Caco-2 (cell line): ENCODE measurements around the gene UTP11. TPM values are rescaled to one million over a fixed set of nuclear protein-coding genes. Genes with fewer than 3 reads are reported as not detected.

Experiments
- BruUV-seq: library from RNA; stranded (reverse); fragments of 400-500 nt; replicated peaks from 2 replicates; lab custom pipeline; 2021; lab: Mats Ljungman, UMichigan
- CTCF ChIA-PET: fragments of 300-600 bp; sonication (Branson Sonifier 250); formaldehyde crosslinking; loops from one replicate; lab custom pipeline; 2022; ENCODE audit warnings: antibody characterized with exemption; lab: Charles Lee
- POLR2A ChIA-PET: fragments of 300-600 bp; sonication (Branson Sonifier 250); formaldehyde crosslinking; loops from one replicate; lab custom pipeline; 2022; ENCODE audit warnings: antibody characterized with exemption; lab: Charles Lee
- DNase-seq, 2 experiments: peaks; one replicate each; pipeline versions ENCODE4 v3.0.0 to v3.0.0-alpha.2; 2020 to 2022
- H3K27me3 ChIP-seq: replicated peaks from 2 replicates; pipeline ENCODE4 v1.6.0; 2011; ENCODE audit warnings: low read length; ENCODE audit not compliant: control insufficient read depth, insufficient read depth
- H3K36me3 ChIP-seq: 2 replicates; pipeline ENCODE4 v1.5.1; 2011; ENCODE audit warnings: low read length; ENCODE audit not compliant: control insufficient read depth, insufficient read depth
- H3K4me1 ChIP-seq: fragments of 250-450 bp; sonication (Bioruptor Pico); 2 replicates; pipeline ENCODE4 v1.5.1; 2020; ENCODE audit warnings: mild to moderate bottlenecking
- H3K4me3 ChIP-seq: 2 replicates; pipeline ENCODE4 v1.5.1; 2011; ENCODE audit warnings: low read depth, mild to moderate bottlenecking, control low read depth, low read length
- H3K9me3 ChIP-seq: fragments of 250-450 bp; sonication (Bioruptor Pico); 2 replicates; pipeline ENCODE4 v1.5.1; 2020; ENCODE audit warnings: mild to moderate bottlenecking, moderate library complexity
- H3K27ac Mint-ChIP-seq: one replicate; pipeline ENCODE4 v1.8.0; 2022; ENCODE audit warnings: mixed read lengths; ENCODE audit not compliant: unreplicated experiment
- H3K27me3 Mint-ChIP-seq: one replicate; pipeline ENCODE4 v1.8.0; 2022; ENCODE audit warnings: mixed read lengths; ENCODE audit not compliant: insufficient read depth, unreplicated experiment
- H3K36me3 Mint-ChIP-seq: one replicate; pipeline ENCODE4 v1.8.0; 2022; ENCODE audit warnings: mild to moderate bottlenecking, mixed read lengths; ENCODE audit not compliant: insufficient read depth, unreplicated experiment
- H3K4me1 Mint-ChIP-seq: one replicate; pipeline ENCODE4 v1.8.0; 2022; ENCODE audit warnings: low read depth, mixed read lengths; ENCODE audit not compliant: unreplicated experiment
- H3K4me3 Mint-ChIP-seq: one replicate; pipeline ENCODE4 v1.8.0; 2022; ENCODE audit warnings: mild to moderate bottlenecking, moderate library complexity, mixed read lengths; ENCODE audit not compliant: unreplicated experiment
- H3K9me3 Mint-ChIP-seq: one replicate; pipeline ENCODE4 v1.8.0; 2022; ENCODE audit warnings: mixed read lengths; ENCODE audit not compliant: unreplicated experiment
- CTCF ChIP-seq, 2 experiments: fragments of 200-600 bp in 1 of 2; IDR thresholded peaks; 1 replicate in 1 of 2; 2 replicates in 1 of 2; pipeline versions ENCODE4 v1.5.1 to v1.8.0; 2011 to 2022; ENCODE audit warnings: antibody characterized with exemption in 1 of 2, control low read depth in 1 of 2, inconsistent platforms in 1 of 2, low read depth in 1 of 2, low read length in 1 of 2, mild to moderate bottlenecking in 1 of 2, moderate library complexity in 1 of 2; ENCODE audit not compliant: insufficient read depth in 1 of 2, severe bottlenecking in 1 of 2, unreplicated experiment in 1 of 2
- intact Hi-C: fragments of 100-400 bp; cut with micrococcal nuclease; formaldehyde crosslinking; loops from one replicate; pipeline ENCODE4 v1.10.0; 2022; ENCODE audit not compliant: unreplicated experiment
- total RNA-seq: library from RNA; stranded (reverse); gene quantifications from 2 replicates; pipeline ENCODE4 v1.2.3, GENCODE V29; 2022

UTP11 gene
- total RNA-seq, 1 experiment from 2014 or later = 29.1 TPM

DNA sequence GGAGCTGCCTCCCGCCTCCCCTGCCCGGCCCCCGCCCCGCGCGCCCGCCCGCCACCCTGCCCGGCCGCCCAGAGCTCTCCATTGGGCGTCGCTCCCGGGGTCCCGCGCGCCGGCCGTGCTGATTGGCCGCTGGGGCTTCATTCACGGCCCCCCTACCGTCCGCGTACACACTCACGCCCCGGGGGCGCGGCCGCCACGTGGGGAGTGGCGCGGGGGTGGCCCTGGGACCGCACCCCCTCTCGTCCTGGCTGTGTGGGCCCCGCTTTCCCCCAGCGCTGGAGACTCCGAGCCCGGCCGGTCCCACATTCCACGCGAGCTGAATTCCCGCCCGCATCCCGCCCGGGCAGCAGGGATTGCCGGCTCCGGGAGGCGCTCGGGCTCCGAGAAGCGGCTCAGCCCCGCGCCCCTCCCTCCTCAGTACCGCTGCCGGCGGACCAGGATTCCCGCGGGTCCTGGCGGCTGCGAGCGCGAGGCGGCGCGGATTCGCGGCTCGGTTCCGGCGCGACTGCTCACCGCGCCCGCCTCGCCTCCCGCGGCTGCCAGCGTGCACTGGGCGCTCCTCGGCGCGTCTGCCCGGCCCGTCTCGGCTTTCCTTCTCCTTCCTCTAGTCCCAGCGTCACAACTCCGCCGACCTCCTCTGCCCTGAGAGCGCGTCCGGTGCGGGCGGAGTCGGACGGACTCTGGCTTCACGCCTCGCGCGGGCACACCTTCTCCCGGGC, 34.5 kb downstream of the UTP11 start:
- POLR2A ChIA-PET = interaction anchor here (1.0 kb wide), 1 partner anchor 35 kb away, joined by 6 read pairs; the partner anchor contains the start of gene UTP11

GRCh38 chr1:38047603-38048141, 35.1 kb downstream of the UTP11 start:
- no peaks in the 10 kb centered on the region for H3K27me3 ChIP-seq
- H3K4me1 Mint-ChIP-seq = no peaks in the 10 kb centered on the region
- intact Hi-C loops = no loop called here

More for the DNA sequence above, 34.5 kb downstream of the UTP11 start:
- TF ChIP-seq CTCF (IDR thresholded peaks at IDR 0.05; ENCODE audit: insufficient read depth in 1 of 2, low read depth in 1 of 2, low read length in 1 of 2, severe bottlenecking in 1 of 2, unreplicated experiment in 1 of 2) = no peak
- Histone ChIP-seq H3K27me3 (no peaks in the 10 kb centered on the region), H3K4me3 (peak overlapping the region; percentile 44), H3K4me1 (no peaks in the 10 kb centered on the region), H3K9me3 (no peaks in the 10 kb centered on the region), H3K36me3 (no peaks in the 10 kb centered on the region)
- no TSS peak for BruUV-seq
- Mint-ChIP-seq H3K27me3 (peaks cover 11% of the 10 kb centered on the region), H3K4me1 (no peaks in the 10 kb centered on the region), H3K9me3 (no peaks in the 10 kb centered on the region), H3K27ac (no peak overlapping the region), H3K36me3 (no peaks in the 10 kb centered on the region), H3K4me3 (peak overlapping the region; percentile 69)
- peak in 1 of 2 experiments; percentile 80 for DNase-seq
- intact Hi-C loops = no loop called here
- CTCF ChIA-PET = interaction anchor here (0.6 to 1.3 kb wide), 3 partner anchors 25 to 532 kb away, joined by 3 read pairs; no protein-coding TSS in a partner anchor

More at GRCh38 chr1:38047603-38048141, 35.1 kb downstream of the UTP11 start:
- no peaks in the 10 kb centered on the region for H3K9me3 Mint-ChIP-seq
- H3K36me3 Mint-ChIP-seq = no peaks in the 10 kb centered on the region
- peak overlapping the region; percentile 44 for H3K4me3 ChIP-seq
- H3K4me1 ChIP-seq = no peaks in the 10 kb centered on the region
- no peak overlapping the region for H3K27ac Mint-ChIP-seq
- no peaks in the 10 kb centered on the region for H3K36me3 ChIP-seq
- DNase-seq = no peak
- H3K9me3 ChIP-seq = no peaks in the 10 kb centered on the region
- TF ChIP-seq CTCF (IDR thresholded peaks at IDR 0.05; ENCODE audit: insufficient read depth in 1 of 2, low read depth in 1 of 2, low read length in 1 of 2, severe bottlenecking in 1 of 2, unreplicated experiment in 1 of 2) = no peak
- H3K27me3 Mint-ChIP-seq = peaks cover 9% of the 10 kb centered on the region
- H3K4me3 Mint-ChIP-seq = peak overlapping the region; percentile 69
- ChIA-PET POLR2A (no interaction called here), CTCF (interaction anchor here (1.3 kb wide), 1 partner anchor 24 kb away, joined by 3 read pairs; no protein-coding TSS in a partner anchor)
- no TSS peak for BruUV-seq
